ENCODE results near the gene NEDD4L. TPM values are rescaled to one million over a fixed set of nuclear protein-coding genes. Genes with fewer than 3 reads are reported as not detected.

The NEDD4L gene
- total and polyA plus RNA-seq, 10 of the 15 experiments (the other 5 are each of a cell fraction or from before 2014, with no cell fraction given), result 7.4 to 24.0 (median 17.7) TPM

DNA sequence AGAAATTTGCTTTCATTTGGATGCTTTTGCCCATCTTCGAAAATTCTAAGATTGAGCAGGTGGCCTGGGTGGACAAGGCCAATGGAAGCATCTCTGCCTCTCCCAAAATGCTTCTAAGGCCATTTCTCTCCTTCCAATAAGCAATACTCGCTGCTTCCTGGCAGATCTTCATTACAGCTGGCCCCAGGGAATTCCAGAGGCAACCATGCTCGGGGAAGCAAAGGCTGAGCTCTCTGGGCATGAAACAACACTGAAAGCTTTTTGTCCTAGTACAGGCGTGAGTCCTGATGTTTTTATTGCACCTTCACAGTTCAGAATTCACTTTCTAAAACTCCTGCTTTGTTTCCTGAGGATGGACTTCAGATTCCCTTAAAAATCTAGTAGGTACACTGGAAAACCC lies 11.8 kb upstream of the NEDD4L start:
- CTCF ChIA-PET, result interaction anchor here (1.1 to 1.7 kb wide), 2 partner anchors 11 to 150 kb away, joined by 4 read pairs; no protein-coding TSS in a partner anchor
- 7% methylated on average over 4 of the region's 4 CpGs for WGBS (ENCODE audit: insufficient coverage, insufficient replicate concordance, low lambda C conversion rate, missing lambda C conversion rate)
- BruUV-seq (replicated peaks), result no TSS peak
- TF ChIP-seq, protein P1, sequence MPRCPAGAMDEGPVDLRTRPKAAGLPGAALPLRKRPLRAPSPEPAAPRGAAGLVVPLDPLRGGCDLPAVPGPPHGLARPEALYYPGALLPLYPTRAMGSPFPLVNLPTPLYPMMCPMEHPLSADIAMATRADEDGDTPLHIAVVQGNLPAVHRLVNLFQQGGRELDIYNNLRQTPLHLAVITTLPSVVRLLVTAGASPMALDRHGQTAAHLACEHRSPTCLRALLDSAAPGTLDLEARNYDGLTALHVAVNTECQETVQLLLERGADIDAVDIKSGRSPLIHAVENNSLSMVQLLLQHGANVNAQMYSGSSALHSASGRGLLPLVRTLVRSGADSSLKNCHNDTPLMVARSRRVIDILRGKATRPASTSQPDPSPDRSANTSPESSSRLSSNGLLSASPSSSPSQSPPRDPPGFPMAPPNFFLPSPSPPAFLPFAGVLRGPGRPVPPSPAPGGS (IDR thresholded peaks at IDR 0.05; ENCODE audit: borderline replicate concordance, insufficient read depth, low read depth, low read length, poor library complexity, severe bottlenecking), result no peak
- TF ChIP-seq PAX5 (IDR thresholded peaks at IDR 0.05; ENCODE audit: borderline replicate concordance, low read depth, low read length) (no peak), EGR1 (IDR thresholded peaks at IDR 0.05; ENCODE audit: borderline replicate concordance in 1 of 2, low read depth in 2 of 2, low read length in 2 of 2) (no peak), TCF3 (IDR thresholded peaks at IDR 0.05; ENCODE audit: borderline replicate concordance, insufficient read depth, low read depth, low read length) (no peak), TCF12 (IDR thresholded peaks at IDR 0.05; ENCODE audit: low read depth, low read length) (no peak), BCL11A (IDR thresholded peaks at IDR 0.05; ENCODE audit: low read depth, low read length) (no peak), IKZF1 (conservative IDR thresholded peaks at IDR 0.05) (no peak), MYB (IDR thresholded peaks at IDR 0.05; ENCODE audit: borderline replicate concordance, low read depth, low read length) (no peak), POLR2AphosphoS5 (IDR thresholded peaks at IDR 0.05; ENCODE audit: low read length) (no peak), IKZF2 (IDR thresholded peaks at IDR 0.05) (no peak), HDGF (IDR thresholded peaks at IDR 0.05) (no peak), SMC3 (IDR thresholded peaks at IDR 0.05; ENCODE audit: borderline replicate concordance, low read length) (no peak), TARDBP (IDR thresholded peaks at IDR 0.05; ENCODE audit: borderline replicate concordance) (no peak), NFIC (IDR thresholded peaks at IDR 0.05; ENCODE audit: low read depth, low read length) (no peak)
- TF ChIP-seq, protein P2, sequence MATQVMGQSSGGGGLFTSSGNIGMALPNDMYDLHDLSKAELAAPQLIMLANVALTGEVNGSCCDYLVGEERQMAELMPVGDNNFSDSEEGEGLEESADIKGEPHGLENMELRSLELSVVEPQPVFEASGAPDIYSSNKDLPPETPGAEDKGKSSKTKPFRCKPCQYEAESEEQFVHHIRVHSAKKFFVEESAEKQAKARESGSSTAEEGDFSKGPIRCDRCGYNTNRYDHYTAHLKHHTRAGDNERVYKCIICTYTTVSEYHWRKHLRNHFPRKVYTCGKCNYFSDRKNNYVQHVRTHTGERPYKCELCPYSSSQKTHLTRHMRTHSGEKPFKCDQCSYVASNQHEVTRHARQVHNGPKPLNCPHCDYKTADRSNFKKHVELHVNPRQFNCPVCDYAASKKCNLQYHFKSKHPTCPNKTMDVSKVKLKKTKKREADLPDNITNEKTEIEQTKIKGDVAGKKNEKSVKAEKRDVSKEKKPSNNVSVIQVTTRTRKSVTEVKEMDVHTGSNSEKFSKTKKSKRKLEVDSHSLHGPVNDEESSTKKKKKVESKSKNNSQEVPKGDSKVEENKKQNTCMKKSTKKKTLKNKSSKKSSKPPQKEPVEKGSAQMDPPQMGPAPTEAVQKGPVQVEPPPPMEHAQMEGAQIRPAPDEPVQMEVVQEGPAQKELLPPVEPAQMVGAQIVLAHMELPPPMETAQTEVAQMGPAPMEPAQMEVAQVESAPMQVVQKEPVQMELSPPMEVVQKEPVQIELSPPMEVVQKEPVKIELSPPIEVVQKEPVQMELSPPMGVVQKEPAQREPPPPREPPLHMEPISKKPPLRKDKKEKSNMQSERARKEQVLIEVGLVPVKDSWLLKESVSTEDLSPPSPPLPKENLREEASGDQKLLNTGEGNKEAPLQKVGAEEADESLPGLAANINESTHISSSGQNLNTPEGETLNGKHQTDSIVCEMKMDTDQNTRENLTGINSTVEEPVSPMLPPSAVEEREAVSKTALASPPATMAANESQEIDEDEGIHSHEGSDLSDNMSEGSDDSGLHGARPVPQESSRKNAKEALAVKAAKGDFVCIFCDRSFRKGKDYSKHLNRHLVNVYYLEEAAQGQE (IDR thresholded peaks at IDR 0.05; ENCODE audit: low read depth, low read length), result no peak
- TF ChIP-seq, protein P3, sequence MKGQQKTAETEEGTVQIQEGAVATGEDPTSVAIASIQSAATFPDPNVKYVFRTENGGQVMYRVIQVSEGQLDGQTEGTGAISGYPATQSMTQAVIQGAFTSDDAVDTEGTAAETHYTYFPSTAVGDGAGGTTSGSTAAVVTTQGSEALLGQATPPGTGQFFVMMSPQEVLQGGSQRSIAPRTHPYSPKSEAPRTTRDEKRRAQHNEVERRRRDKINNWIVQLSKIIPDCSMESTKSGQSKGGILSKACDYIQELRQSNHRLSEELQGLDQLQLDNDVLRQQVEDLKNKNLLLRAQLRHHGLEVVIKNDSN (IDR thresholded peaks at IDR 0.05; ENCODE audit: borderline replicate concordance, extremely low read length, insufficient read depth, low read depth, low read length), result no peak

More for the DNA sequence above, 11.8 kb upstream of the NEDD4L start:
- POLR2A ChIA-PET, result no interaction called here
- DNase-seq (ENCODE audit: low read depth, low spot score) (no peak), FAIRE-seq (no peak), ATAC-seq (no peak)
- Histone ChIP-seq H3K27me3 (replicated peaks in 1 of 2; ENCODE audit: control insufficient read depth in 2 of 2, insufficient read depth in 2 of 2, low read length in 1 of 2) (peaks cover 0 to 3% of the 10 kb centered on the region in 2 experiments; a peak in 1 of 4 replicates), H3K9ac (ENCODE audit: control insufficient read depth, insufficient read depth, low read length) (no peak overlapping the region), H3K79me2 (ENCODE audit: control insufficient read depth, insufficient read depth, low read length) (no peaks in the 10 kb centered on the region), H3K9me3 (replicated peaks; ENCODE audit: control insufficient read depth, insufficient read depth, low read length) (no peaks in the 10 kb centered on the region), H3K36me3 (ENCODE audit: control insufficient read depth in 2 of 2, insufficient read depth in 2 of 2, low read length in 1 of 2) (no peaks in the 10 kb centered on the region), H3K27ac (ENCODE audit: control insufficient read depth, insufficient read depth) (no peak overlapping the region), H3K4me2 (ENCODE audit: control insufficient read depth, insufficient read depth) (no peak overlapping the region), H3K4me1 (ENCODE audit: control insufficient read depth, insufficient read depth, low read length) (no peaks in the 10 kb centered on the region), H4K20me1 (ENCODE audit: control insufficient read depth, insufficient read depth) (no peaks in the 10 kb centered on the region), H3K4me3 (no peak overlapping the region), H2AFZ (ENCODE audit: control insufficient read depth, low read depth, low read length) (no peak overlapping the region)
- SMC1A ChIA-PET (ENCODE audit: uncharacterized antibody, unreplicated experiment), result interaction anchor here (1.3 to 1.4 kb wide), 2 partner anchors 11 to 90 kb away, joined by 3 to 5 read pairs; no protein-coding TSS in a partner anchor
- in situ Hi-C loops (cut with MboI) (no loop called here), intact Hi-C loops (cut with micrococcal nuclease; ENCODE audit: unreplicated experiment) (no loop called here)
- RAD21 ChIA-PET (ENCODE audit: unreplicated experiment), result interaction anchor here (1.0 kb wide), 1 partner anchor 251 kb away, joined by 3 read pairs; no protein-coding TSS in a partner anchor
